ENCODE data around the gene OGDHL.
"Not testable (repeated sequence)": the region's sequence is repeated elsewhere in the genome, so short reads cannot be mapped to it uniquely, and the experiment has no call there.

The OGDHL gene

GRCh38 chr10:49761789-49762565 lies at the start of gene OGDHL:
TSS of gene OGDHL (minus strand) at chr10:49762323. CDS start at chr10:49758592, 3,731 bp downstream.
- no peak for DNase-seq

- DNase-seq = no peak
Observed at GRCh38 chr10:49803988-49804387, 41.9 kb upstream of the OGDHL start.

GRCh38 chr10:49798275-49798674 lies 36.2 kb upstream of the OGDHL start:
- no peak for DNase-seq

GRCh38 chr10:49791100-49791499 lies 29.0 kb upstream of the OGDHL start:
- DNase-seq = no peak

DNA sequence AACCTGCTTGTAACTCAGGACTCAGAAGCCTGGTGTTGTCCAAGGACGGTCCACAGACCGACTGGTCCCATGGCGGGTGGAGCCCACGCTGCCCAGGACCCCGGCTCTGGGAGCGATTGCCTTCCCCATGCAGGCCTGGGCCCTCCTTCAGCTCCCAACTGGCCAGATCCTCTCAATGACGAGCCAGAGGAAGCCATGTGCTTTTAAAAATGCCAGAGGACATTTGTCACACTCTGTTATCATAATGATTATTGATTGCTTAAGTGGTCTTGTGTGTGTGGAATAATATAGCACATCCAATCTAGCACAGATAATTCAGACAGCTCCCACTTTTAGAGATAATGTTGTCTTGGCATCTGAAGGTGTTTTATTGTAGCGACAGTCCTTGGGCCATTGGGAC lies 22.6 kb upstream of the OGDHL start:
- DNase-seq = no peak

GRCh38 chr10:49783645-49784044 lies 21.5 kb upstream of the OGDHL start:
- DNase-seq = no peak

- no peak for DNase-seq
Observed at GRCh38 chr10:49781247-49781646, 19.1 kb upstream of the OGDHL start.

DNA sequence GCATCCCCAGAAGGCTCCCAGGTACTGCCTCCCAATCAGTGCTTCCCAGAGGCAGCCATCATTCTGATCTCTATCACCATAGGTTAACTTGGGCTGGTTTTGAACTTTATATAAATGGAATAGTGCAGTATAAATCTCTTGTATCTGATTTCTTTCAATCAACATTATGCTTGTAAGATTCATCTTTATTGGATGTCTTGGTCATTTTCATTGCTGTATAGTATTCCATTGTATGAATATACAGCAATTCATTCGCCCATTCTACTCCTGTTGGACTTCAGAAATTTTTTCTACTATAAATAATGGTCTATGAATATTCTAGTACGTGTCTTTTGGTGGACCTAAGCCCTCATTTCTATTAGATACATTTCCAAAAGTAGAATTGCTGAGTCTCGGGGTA lies 16.1 kb upstream of the OGDHL start:
- DNase-seq = no peak

DNA sequence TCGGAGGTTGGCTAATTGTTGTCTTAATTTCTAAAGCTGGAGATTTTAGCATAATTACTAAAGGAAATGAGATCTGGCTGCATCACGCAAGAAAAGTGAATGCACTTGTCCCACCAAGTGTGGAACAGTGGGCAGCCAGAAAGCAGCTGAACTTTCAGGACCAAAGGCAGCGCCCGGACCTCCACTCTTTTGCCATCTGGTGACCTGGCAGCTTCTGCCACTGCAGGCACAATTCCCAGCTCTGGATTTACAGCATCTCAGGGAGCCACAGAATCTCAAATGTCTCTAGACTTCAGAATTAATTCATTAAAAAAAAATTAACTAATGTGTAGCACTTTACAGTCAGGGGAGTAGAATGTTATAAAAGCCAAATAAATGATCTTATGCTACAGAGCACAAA lies 14.7 kb upstream of the OGDHL start:
- DNase-seq = no peak

DNA sequence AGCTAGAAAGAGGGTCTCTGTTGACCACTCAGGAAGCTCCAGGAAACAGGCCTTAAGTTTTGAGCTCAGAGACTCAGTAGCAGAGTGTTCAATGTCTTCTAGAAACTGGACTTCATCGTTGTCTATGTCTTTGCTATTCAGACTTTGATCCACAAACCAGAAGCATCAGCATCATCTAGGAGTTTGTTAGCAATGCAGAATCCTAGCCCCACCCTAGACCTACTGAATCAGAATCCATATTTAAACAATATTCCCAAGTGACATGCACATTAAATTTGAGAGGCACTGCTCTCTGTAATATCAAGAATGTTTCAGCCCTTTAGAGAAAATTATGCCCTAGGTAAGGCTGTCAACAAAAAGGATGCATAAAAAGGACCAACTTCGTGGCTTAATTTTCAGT lies 12.9 kb upstream of the OGDHL start:
- no peak for DNase-seq

- DNase-seq = not testable (repeated sequence)
Observed at GRCh38 chr10:49772944-49773343, 10.8 kb upstream of the OGDHL start.

DNA sequence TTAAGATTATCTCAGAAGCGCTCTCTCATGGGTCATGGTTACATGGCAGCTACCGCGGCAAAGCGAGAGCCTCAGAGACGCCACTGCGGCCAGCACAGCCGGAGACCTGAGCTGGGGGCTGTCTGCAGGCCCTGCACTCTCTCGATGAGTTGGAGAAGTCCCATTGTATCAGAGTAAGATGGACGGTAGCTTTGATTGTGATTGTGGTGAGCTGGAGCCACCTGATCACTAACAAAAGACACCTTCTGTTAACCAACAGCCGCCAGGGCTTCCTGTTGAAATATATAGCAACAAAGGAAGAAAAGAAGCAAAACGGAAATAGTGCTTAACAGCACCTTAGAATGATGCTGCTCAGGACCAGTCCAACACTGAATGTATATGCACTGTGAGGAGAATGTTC lies 8.9 kb upstream of the OGDHL start:
- not testable (repeated sequence) for DNase-seq

DNA sequence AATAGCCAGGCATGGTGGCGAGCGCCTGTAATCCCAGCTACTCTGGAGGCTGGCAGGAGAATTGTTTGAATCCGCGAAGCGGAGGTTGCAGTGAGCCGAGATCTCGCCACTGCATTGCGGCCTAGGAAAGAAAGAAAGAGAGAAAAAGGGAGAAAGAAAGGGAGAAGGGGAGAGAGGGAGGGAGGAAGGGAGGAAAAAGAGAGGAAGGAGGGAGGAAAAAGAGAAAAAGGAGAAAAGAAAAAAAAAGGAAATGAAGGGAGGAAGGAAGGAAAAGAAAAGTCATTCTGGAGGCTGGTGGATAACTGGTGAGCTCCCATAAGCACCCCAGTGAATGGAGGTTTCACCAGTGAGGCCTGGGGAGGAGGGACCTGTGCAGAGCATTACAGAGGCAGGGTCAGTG lies 7.6 kb upstream of the OGDHL start:
- DNase-seq = no peak

DNA sequence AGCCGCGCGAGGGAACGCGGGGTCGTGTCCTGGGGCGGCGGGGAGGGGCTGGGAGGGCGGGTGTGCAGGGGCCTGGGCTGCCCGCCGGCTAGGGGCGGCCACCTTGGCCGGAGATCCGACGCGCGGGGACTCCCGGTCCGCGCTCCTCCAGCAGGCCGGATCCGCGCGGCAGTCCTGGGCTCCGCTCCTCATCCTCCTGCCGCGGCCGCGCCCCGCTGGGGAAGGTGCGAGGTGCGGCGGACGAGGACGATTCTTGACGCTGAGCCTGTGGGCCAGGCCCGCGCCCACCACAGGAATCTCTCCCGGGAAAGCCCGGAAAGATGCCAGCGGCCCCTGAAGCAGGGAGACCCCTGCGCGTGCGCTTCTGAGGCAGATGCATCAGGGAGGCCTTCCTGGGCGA lies 6.6 kb upstream of the OGDHL start:
- no peak for DNase-seq

DNA sequence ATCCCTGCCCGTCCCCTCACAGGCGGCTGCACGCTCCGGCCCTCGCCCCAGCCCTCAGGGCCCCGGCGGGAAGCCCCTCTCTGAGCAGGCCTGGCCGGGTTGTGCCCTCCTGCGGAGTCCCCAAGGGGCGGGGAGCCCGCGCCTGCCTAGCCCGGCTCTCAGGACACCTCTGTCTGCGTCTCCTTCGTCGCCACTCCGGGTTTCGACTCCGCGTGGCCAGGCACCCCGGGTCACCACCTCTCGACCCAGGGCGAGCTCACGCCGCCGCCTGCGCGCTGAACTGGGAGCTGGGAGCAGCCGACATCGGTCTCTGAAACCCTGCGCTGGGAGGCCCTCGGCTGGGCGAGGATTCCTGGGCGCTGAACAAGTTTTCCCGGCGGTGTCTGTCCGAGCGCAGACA lies 6.2 kb upstream of the OGDHL start:
- no peak for DNase-seq

DNA sequence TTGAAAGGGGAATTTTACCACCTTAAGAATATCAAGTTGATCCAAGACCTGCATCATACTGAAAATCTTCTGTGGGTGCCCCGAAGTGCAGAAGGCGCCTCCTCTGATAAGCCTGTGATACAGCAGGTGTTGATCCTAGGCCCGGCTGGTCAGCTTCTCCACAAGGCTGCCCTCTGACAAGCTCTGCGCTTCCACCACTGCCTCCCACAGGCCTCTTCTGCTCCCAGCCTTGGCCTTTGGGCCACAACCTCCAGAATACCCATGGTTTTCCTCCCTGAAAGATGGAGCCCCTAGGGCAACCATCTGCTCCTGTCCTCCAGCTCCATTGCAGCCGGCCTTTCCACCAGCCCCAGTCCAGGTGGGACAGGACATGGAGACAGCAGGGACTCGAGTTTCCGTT lies 5.6 kb upstream of the OGDHL start:
- DNase-seq = no peak

GRCh38 chr10:49766484-49766883 lies 4.4 kb upstream of the OGDHL start:
- DNase-seq = no peak

DNA sequence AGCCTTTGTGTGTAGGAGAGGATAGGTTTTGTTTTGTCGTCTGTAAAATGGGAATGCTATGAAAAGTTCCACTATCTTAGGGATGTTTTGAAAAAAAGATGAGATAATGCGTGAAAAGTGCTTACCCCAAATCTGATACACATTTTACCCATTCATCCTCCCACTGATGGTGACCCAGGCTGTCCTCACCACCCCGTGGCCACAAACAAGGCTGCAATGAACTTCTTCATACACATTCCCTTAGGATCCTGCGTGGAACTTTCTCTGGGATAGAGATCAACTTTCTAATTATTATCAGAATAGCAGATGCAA lies 399 bp upstream of the OGDHL start:
- no peak for DNase-seq

DNA sequence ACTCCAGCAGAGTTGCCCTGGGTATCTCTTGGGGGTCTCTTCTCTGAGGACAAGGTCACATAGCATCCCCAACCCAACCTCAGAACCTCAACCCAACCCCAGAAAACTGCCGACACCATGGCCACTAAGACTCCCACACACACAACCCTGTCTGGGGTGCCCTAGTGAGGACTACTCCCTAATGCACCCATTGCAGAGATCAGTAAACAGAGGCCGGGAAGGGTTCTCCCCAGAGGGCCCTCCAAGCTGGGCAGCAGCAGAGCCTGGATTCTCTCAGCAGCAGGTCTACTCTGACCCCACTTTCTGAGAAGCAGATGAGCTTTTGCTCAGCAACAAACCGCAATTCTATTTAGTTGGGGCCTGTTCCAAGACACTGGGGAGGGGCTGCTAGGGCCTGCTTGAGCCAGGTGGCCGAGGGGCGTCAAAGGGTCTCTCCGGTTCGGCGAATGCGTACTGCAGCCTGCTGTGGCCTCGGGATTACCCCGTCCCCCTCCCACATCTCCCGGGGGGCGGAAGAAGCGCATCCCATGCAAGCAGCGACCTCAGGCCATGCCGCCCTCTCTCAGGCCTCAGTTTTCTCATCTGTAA lies 828 bp downstream of the OGDHL start:
- DNase-seq = no peak

- no peak for DNase-seq
Observed at GRCh38 chr10:49760789-49761188, 1.3 kb downstream of the OGDHL start.

DNA sequence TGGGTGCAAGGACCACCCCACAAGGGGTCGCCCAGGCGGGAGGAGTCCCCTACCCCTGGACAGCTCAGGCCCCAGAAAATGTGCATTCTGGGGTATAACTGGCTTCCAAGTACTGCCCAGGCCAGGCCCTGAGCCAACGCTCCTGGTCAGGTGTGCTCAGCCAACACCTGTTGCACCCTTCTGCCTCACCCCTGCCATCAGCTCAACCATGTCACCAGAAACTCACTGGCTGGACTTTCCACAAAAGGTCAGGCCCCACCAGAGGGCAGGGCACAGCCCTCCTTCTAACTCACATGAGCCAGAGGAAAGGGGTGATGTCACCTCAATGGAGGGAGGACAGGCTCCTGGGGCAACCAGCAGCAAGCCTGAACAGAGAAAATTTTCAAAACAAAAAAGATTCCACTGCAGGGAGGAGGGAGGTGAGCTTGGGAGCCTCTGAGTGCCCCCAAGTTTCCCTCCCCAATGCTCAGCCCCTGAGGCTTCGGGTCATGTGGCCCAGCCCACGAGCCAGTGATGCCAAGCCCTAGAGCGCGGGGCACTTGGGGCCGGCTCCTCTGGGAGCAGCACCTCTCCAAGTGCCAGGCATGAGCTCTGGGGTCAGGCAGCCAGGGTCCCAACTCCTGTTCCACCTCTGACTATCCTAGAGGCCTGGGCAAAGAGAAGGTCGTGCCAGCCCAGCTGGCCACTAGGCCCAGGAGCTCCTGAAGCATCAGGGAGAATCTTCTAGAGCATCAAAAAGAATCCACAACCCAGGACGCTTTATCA lies 2.2 kb downstream of the OGDHL start:
- no peak for DNase-seq

DNA sequence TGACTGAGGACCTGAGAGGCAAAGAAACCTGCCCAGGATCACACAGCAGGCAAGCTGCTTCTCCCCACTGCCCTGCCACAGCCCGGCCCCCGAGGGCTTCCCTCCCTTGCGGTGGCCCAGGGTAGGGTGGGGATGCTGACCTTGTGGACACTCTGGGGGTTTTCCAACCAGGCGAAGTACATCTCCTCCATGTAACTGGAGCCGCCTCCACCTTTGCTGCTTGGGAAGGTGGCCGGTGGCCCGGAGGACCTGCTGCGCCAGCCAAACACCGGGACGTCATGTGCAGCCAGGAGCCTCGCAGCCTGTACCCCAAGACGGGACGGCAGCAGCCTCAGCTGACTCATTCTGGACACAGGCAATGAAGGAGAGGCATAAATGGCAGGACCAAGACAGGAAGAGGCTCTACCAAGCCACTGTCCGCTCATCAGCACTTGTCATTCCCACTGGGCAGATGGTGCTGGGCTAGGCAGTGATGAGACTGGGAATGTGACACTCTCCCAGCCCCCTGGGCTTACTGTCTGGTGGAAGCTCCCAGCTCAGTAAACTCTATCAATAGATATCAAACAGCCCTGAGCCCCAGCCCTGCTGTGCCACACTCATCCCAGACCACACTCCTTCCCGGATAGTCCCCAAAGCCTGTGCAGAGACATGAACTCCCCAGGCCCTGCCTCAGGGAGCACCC lies 3.7 kb downstream of the OGDHL start:
- no peak for DNase-seq

DNA sequence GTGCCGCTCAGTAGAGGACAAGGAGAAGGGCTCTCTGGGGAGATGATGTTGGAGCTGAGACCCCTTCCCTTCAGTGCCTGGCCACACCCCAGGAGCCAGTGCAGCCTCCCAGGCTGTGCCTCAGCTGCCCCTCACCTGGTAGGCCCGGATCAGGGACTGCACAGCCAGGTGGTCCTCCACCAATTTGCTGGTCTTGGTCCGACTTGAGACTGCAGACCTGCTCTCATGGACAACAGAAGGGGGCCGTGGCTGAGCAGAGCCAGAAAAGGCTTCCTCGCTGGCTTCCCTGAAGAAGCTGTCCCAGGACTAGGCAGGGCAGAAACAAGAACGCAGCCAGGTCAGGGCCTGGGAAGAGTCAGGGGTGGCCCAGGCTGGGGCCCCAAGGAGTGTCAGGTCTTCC lies 5.5 kb downstream of the OGDHL start:
- DNase-seq = no peak

GRCh38 chr10:49756031-49756430 lies 6.1 kb downstream of the OGDHL start:
- no peak for DNase-seq
